Activated CD8-positive, alpha-beta T cell treated with anti-CD3 and anti-CD28 coated beads for 36 hours (primary cell): ENCODE results near the gene CILP. TPM values are rescaled to one million over a fixed set of nuclear protein-coding genes. Genes with fewer than 3 reads are reported as not detected.

ENCODE experiments used
- ATAC-seq: fragments of 200-7000 bp; cut with Tn5 transposase; one replicate; pipeline ENCODE4 v1.10.0; 2021; ENCODE audit warnings: mild to moderate bottlenecking, moderate library complexity
- CTCF ChIA-PET: fragments of 350-600 bp; sonication (Branson Sonifier 250); formaldehyde crosslinking; loops from one replicate; lab custom pipeline; 2021; ENCODE audit warnings: antibody characterized with exemption; lab: Charles Lee
- POLR2A ChIA-PET: fragments of 350-600 bp; sonication (Branson Sonifier 250); formaldehyde crosslinking; loops from one replicate; lab custom pipeline; 2021; ENCODE audit warnings: antibody characterized with exemption; lab: Charles Lee
- DNase-seq: peaks from one replicate; pipeline ENCODE4 v3.0.0-alpha.2; 2020
- H3K27ac Mint-ChIP-seq: one replicate; pipeline ENCODE4 v1.8.0; 2021; ENCODE audit warnings: mild to moderate bottlenecking, mixed read lengths
- H3K27me3 Mint-ChIP-seq: one replicate; pipeline ENCODE4 v1.8.0; 2021; ENCODE audit warnings: mixed read lengths
- H3K36me3 Mint-ChIP-seq: one replicate; pipeline ENCODE4 v1.8.0; 2021; ENCODE audit warnings: low read depth, mixed read lengths
- H3K4me1 Mint-ChIP-seq: one replicate; pipeline ENCODE4 v1.8.0; 2021; ENCODE audit warnings: low read depth, mixed read lengths
- H3K4me3 Mint-ChIP-seq: one replicate; pipeline ENCODE4 v1.8.0; 2021; ENCODE audit warnings: mild to moderate bottlenecking, moderate library complexity, mixed read lengths
- H3K9me3 Mint-ChIP-seq: one replicate; pipeline ENCODE4 v1.8.0; 2021; ENCODE audit warnings: mixed read lengths
- intact Hi-C: fragments of 100-400 bp; cut with micrococcal nuclease; formaldehyde crosslinking; loops from one replicate; pipeline ENCODE4 v1.10.0; 2022
- total RNA-seq, 2 experiments: library from RNA; stranded (reverse); gene quantifications; one replicate each; pipeline ENCODE4 v1.2.3, GENCODE V29; 2021
- TF ChIP-seq, protein P1 (sequence below): fragments of 200-600 bp; IDR thresholded peaks from one replicate; pipeline ENCODE4 v1.8.0; 2022; ENCODE audit warnings: antibody characterized with exemption, mild to moderate bottlenecking

Gene CILP
- total RNA-seq, 2 experiments from 2014 or later: not detected

DNA sequence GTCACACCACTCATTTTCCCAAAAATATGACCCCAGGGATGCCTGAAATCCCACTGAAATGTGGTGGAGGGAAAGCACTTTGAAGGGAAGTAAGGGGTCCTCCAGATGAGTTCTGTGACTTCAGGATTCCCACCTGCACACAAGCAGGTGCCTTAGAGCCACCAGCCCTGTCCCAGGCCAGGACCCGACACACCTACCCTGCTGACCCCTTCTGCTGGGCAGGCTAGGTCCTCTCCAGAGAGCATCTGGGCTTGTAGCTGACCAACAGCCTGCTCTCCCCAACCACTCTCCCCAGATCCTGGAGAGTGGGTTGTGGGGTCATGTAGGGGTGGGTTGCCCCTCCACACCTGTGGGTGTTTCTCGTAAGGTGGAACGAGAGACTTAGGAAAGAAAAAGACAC, 14.9 kb upstream of the CILP start:
- intact Hi-C loops: no loop called here
- no peak overlapping the region for H3K27ac Mint-ChIP-seq
- ATAC-seq: no peak
- DNase-seq: no peak
- no peaks in the 10 kb centered on the region for H3K27me3 Mint-ChIP-seq
- no peak overlapping the region for H3K4me3 Mint-ChIP-seq
- no peaks in the 10 kb centered on the region for H3K36me3 Mint-ChIP-seq
- no peaks in the 10 kb centered on the region for H3K9me3 Mint-ChIP-seq
- no peaks in the 10 kb centered on the region for H3K4me1 Mint-ChIP-seq
- TF ChIP-seq, protein P1, sequence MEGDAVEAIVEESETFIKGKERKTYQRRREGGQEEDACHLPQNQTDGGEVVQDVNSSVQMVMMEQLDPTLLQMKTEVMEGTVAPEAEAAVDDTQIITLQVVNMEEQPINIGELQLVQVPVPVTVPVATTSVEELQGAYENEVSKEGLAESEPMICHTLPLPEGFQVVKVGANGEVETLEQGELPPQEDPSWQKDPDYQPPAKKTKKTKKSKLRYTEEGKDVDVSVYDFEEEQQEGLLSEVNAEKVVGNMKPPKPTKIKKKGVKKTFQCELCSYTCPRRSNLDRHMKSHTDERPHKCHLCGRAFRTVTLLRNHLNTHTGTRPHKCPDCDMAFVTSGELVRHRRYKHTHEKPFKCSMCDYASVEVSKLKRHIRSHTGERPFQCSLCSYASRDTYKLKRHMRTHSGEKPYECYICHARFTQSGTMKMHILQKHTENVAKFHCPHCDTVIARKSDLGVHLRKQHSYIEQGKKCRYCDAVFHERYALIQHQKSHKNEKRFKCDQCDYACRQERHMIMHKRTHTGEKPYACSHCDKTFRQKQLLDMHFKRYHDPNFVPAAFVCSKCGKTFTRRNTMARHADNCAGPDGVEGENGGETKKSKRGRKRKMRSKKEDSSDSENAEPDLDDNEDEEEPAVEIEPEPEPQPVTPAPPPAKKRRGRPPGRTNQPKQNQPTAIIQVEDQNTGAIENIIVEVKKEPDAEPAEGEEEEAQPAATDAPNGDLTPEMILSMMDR: no peak
- CTCF ChIA-PET: no interaction called here
- POLR2A ChIA-PET: interaction anchor here (0.6 kb wide), 1 partner anchor 287 kb away, joined by 3 read pairs; no protein-coding TSS in a partner anchor

DNA sequence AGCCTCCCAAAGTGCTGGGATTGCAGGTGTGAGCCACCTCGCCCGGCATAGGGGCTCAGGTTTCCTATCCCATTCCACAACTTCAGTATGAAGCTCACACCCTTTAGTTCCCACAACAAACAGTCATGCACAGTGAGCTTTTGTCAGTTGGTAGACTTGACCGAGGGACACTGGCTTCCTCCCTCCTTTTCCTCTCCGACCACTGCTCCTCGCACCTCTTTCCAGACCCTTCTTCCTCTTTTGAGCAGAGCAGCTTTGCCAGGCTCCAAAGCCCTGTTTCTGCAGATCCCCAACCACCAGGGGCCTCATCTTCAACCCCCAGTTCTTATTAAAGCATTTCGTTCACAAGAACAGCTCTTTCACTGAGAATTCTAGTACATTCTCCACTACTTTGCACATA, 12.7 kb upstream of the CILP start:
- TF ChIP-seq, protein P1: no peak
- no peak for DNase-seq
- ChIA-PET CTCF (no interaction called here), POLR2A (interaction anchor here (0.9 to 1.2 kb wide), 4 partner anchors 9 to 63 kb away, joined by 3 read pairs; no protein-coding TSS in a partner anchor)
- intact Hi-C loops: no loop called here
- Mint-ChIP-seq H3K9me3 (no peaks in the 10 kb centered on the region), H3K4me1 (peaks cover 4% of the 10 kb centered on the region), H3K36me3 (no peaks in the 10 kb centered on the region), H3K27me3 (no peaks in the 10 kb centered on the region), H3K4me3 (no peak overlapping the region), H3K27ac (no peak overlapping the region)
- ATAC-seq: no peak

DNA sequence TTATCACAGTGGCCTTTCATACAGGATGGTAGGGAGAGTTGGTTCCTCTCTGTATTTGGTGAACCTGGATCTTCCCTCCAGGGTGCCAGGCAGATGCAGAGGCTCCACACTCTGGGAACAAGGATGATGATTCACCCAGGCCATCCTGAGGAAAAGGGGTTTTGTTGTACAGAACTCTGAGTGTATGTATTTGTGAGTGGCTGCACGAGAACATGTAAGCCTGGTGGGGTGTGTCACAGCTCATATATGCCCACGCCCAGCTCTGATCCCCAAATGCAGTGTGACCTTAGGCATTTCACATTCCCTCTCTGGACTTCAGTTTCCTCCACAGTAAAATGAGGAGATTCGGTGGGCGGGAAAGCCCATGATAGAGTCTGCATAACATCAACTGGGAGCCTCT, 11.6 kb upstream of the CILP start:
- H3K4me3 Mint-ChIP-seq: no peak overlapping the region
- no peak for DNase-seq
- no peaks in the 10 kb centered on the region for H3K9me3 Mint-ChIP-seq
- no peaks in the 10 kb centered on the region for H3K36me3 Mint-ChIP-seq
- peaks cover 14% of the 10 kb centered on the region for H3K4me1 Mint-ChIP-seq
- no peak overlapping the region for H3K27ac Mint-ChIP-seq
- ChIA-PET POLR2A (interaction anchor here (1.7 kb wide), 1 partner anchor 63 kb away, joined by 9 read pairs; the partner anchor contains the start of gene PARP16), CTCF (no interaction called here)
- TF ChIP-seq, protein P1: no peak
- intact Hi-C loops: no loop called here
- ATAC-seq: no peak
- no peaks in the 10 kb centered on the region for H3K27me3 Mint-ChIP-seq

DNA sequence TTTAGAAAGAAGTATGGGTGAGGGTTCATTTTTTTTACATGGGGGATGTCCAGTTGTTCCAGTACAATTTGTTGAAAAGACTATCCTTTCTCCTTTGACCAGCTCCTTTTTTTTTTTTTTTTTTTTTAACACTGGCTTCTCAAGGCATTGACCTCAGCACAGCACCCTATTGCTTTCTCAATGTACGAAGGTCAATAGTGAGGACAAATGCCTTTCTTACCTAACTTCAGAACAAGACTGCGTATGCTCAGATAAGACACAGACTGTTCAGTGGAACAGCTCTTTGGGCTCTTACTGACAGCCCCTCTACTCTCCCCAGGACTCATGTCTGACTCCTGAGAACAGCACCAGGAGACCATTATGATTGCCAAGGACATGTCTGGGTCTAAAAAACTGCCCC, 10.4 kb upstream of the CILP start:
- CTCF ChIA-PET: interaction anchor here (1.7 kb wide), 1 partner anchor 10 kb away, joined by 4 read pairs; the partner anchor contains the start of gene CILP
- H3K9me3 Mint-ChIP-seq: no peaks in the 10 kb centered on the region
- TF ChIP-seq, protein P1: no peak
- DNase-seq (no peak), ATAC-seq (no peak)
- H3K27me3 Mint-ChIP-seq: peaks cover 1% of the 10 kb centered on the region
- intact Hi-C loops: no loop called here
- H3K4me1 Mint-ChIP-seq: peaks cover 19% of the 10 kb centered on the region
- H3K27ac Mint-ChIP-seq: no peak overlapping the region
- H3K4me3 Mint-ChIP-seq: no peak overlapping the region
- no peaks in the 10 kb centered on the region for H3K36me3 Mint-ChIP-seq
- POLR2A ChIA-PET: interaction anchor here (1.7 kb wide), 1 partner anchor 65 kb away, joined by 9 read pairs; the partner anchor contains the start of gene PARP16

DNA sequence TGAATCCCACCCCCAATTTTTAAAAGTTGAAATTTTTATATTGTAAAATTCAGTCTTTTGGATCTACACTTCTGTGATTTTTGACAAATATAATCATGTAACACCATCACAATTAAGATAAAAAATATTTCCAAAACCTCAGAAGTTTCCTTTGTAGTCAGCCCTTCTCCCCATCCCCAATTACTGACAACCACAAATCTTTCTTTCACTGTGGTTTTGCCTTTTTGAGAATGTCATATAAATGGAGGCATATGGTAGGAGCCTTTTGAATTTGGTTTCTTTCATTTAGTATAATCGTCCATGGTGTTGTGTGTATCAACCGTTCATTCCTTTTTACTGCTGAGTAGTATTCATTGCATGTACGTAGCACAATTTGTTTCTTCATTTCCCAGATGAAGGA, 7.9 kb upstream of the CILP start:
- POLR2A ChIA-PET: interaction anchor here (4.4 kb wide), 1 partner anchor 86 kb away, joined by 12 read pairs; the partner anchor contains the start of gene RNU5B-1
- Mint-ChIP-seq H3K27me3 (peaks cover 1% of the 10 kb centered on the region), H3K9me3 (no peaks in the 10 kb centered on the region), H3K4me3 (no peak overlapping the region), H3K36me3 (no peaks in the 10 kb centered on the region), H3K27ac (no peak overlapping the region), H3K4me1 (peaks cover 19% of the 10 kb centered on the region)
- intact Hi-C loops: no loop called here
- ATAC-seq (no peak), DNase-seq (no peak)
- TF ChIP-seq, protein P1: no peak
- CTCF ChIA-PET: interaction anchor here (0.7 kb wide), 1 partner anchor 34 kb away, joined by 3 read pairs; the partner anchor contains the start of gene CLPX
